Activated CD4-positive, alpha-beta T cell treated with anti-CD3 and anti-CD28 coated beads, Interleukin-2, amount 10 ng/mL, durations not matched to agents 24 days and 14 days (primary cell): ENCODE results near the gene MS4A5. TPM values are rescaled to one million over a fixed set of nuclear protein-coding genes. Genes with fewer than 3 reads are reported as not detected.

Experiments used
- DNase-seq: peaks from one replicate; pipeline ENCODE4 v3.0.0; 2022
- H3K27ac Mint-ChIP-seq: one replicate; pipeline ENCODE4 v1.8.0; 2022; ENCODE audit warnings: mild to moderate bottlenecking, mixed read lengths
- H3K27me3 Mint-ChIP-seq: one replicate; pipeline ENCODE4 v1.8.0; 2022; ENCODE audit warnings: mixed read lengths
- H3K36me3 Mint-ChIP-seq: one replicate; pipeline ENCODE4 v1.8.0; 2022; ENCODE audit warnings: low read depth, mild to moderate bottlenecking, mixed read lengths
- H3K4me1 Mint-ChIP-seq: one replicate; pipeline ENCODE4 v1.8.0; 2021; ENCODE audit warnings: mixed read lengths
- H3K4me3 Mint-ChIP-seq: one replicate; pipeline ENCODE4 v1.8.0; 2022; ENCODE audit warnings: mild to moderate bottlenecking, moderate library complexity, mixed read lengths
- H3K9me3 Mint-ChIP-seq: one replicate; pipeline ENCODE4 v1.8.0; 2021; ENCODE audit warnings: mixed read lengths
- intact Hi-C: fragments of 100-400 bp; cut with micrococcal nuclease; formaldehyde crosslinking; loops from one replicate; pipeline ENCODE4 v1.15.1; 2023
- total RNA-seq: library from RNA; stranded (reverse); gene quantifications from 2 replicates; pipeline ENCODE4 v1.2.3, GENCODE V29; 2022

Gene MS4A5, protein sequence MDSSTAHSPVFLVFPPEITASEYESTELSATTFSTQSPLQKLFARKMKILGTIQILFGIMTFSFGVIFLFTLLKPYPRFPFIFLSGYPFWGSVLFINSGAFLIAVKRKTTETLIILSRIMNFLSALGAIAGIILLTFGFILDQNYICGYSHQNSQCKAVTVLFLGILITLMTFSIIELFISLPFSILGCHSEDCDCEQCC
- not detected in 2 replicates for total RNA-seq

- no peaks in the 10 kb centered on the region for H3K9me3 Mint-ChIP-seq
- intact Hi-C loops = no loop called here
These were observed at the start of gene MS4A5 for GRCh38 chr11:60429272-60429671. Gene MS4A5 (plus strand): TSS chr11:60429572. CDS start chr11:60429675, 103 bp downstream.

GRCh38 chr11:60389279-60389910 is 40.0 kb upstream of the MS4A5 start:
- Mint-ChIP-seq H3K4me1 (no peaks in the 10 kb centered on the region), H3K27ac (no peak overlapping the region), H3K27me3 (no peaks in the 10 kb centered on the region), H3K36me3 (no peaks in the 10 kb centered on the region), H3K9me3 (no peaks in the 10 kb centered on the region), H3K4me3 (no peak overlapping the region)
- DNase-seq = no peak
- intact Hi-C loops = no loop called here

More at GRCh38 chr11:60429272-60429671, at the start of gene MS4A5:
- DNase-seq = peak; percentile 34
- H3K4me3 Mint-ChIP-seq = no peak within 1 kb of the TSS
- no peaks in the 10 kb centered on the region for H3K4me1 Mint-ChIP-seq
- H3K36me3 Mint-ChIP-seq = no peaks in the 10 kb centered on the region
- H3K27ac Mint-ChIP-seq = no peak within 1 kb of the TSS
- peaks cover 24% of the 10 kb centered on the region for H3K27me3 Mint-ChIP-seq

DNA sequence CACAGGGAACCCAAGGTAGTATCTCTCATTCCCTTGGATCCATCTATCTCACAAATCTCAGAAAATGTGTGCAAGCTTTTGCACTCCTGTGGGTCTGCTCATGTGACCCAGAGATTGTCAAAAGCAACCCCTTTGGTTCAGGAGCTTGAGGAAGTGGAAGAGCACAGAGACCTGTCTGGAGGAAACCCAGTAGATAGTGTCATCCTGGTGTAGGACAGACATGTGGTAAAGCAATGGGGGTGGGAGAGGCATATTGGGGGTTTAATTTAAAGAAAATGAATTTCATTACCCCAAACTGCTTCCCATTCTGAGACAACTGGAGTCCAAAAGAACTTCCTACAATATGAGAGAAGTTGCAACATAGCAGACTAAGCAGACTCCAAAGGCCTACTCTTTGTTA is 39.0 kb upstream of the MS4A5 start:
- no peaks in the 10 kb centered on the region for H3K27me3 Mint-ChIP-seq
- intact Hi-C loops = no loop called here
- no peaks in the 10 kb centered on the region for H3K9me3 Mint-ChIP-seq
- no peaks in the 10 kb centered on the region for H3K36me3 Mint-ChIP-seq
- no peak overlapping the region for H3K27ac Mint-ChIP-seq
- no peaks in the 10 kb centered on the region for H3K4me1 Mint-ChIP-seq
- no peak for DNase-seq
- H3K4me3 Mint-ChIP-seq = no peak overlapping the region

DNA sequence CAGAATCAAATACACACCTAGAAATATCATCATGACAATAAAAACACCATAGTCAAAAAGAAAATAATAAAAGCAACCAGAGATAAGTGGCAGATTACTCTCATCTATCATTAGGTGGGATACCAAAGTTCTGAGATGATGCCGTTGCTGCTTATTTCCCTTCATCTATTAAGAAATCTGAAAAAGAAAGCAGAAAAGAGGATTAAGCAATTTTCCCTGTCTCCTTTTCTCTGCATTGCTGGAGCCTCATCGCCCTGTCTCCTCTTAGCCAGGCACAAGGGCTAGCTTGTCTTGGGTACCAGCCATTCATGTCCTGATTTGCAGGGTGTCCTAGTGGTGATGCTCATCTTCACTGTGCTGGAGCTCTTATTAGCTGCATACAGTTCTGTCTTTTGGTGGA is 37.0 kb upstream of the MS4A5 start:
- Mint-ChIP-seq H3K4me3 (no peak overlapping the region), H3K27me3 (peaks cover 2% of the 10 kb centered on the region), H3K9me3 (no peaks in the 10 kb centered on the region), H3K36me3 (no peaks in the 10 kb centered on the region), H3K4me1 (no peaks in the 10 kb centered on the region), H3K27ac (no peak overlapping the region)
- intact Hi-C loops = no loop called here
- DNase-seq = no peak

GRCh38 chr11:60393016-60393415 is 36.4 kb upstream of the MS4A5 start:
- H3K36me3 Mint-ChIP-seq = no peaks in the 10 kb centered on the region
- H3K4me3 Mint-ChIP-seq = no peak overlapping the region
- intact Hi-C loops = no loop called here
- H3K9me3 Mint-ChIP-seq = no peaks in the 10 kb centered on the region
- H3K27me3 Mint-ChIP-seq = peaks cover 3% of the 10 kb centered on the region
- H3K4me1 Mint-ChIP-seq = no peaks in the 10 kb centered on the region
- no peak for DNase-seq
- H3K27ac Mint-ChIP-seq = no peak overlapping the region

DNA sequence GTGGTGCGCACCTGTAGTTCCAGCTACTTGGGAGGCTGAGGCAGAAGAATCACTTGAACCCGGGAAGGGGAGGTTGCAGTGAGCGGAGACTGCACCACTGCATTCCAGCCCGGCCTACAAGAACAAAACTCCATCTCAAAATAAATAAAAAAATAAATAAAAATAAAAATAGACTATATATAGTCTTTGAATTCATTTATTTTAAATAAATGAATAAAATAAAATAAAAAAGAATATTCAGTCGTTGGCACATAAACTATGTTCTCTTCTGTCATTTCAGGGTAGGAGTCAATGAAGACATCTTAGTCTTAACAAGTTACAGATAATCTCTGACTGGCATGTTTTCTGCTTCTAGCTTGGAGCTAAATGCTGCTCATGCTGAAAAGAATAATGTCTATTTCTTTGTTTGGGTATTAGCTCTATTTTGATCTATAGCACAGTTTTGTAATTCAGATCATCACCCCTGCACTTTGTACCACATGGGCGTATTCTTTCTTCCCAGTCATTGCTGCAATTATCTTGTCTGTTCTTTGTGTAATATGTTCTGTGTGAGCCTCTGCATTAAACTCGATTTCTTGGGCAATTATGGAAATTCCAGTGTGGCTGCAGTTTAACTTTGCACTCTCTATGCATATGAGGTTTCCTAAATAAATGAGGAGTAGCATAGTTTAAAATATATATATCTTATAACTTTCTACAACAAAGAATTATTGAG is 34.5 kb upstream of the MS4A5 start:
- no peaks in the 10 kb centered on the region for H3K9me3 Mint-ChIP-seq
- intact Hi-C loops = no loop called here
- no peak for DNase-seq
- peaks cover 3% of the 10 kb centered on the region for H3K27me3 Mint-ChIP-seq
- H3K4me3 Mint-ChIP-seq = no peak overlapping the region
- H3K27ac Mint-ChIP-seq = no peak overlapping the region
- no peaks in the 10 kb centered on the region for H3K36me3 Mint-ChIP-seq
- H3K4me1 Mint-ChIP-seq = no peaks in the 10 kb centered on the region

DNA sequence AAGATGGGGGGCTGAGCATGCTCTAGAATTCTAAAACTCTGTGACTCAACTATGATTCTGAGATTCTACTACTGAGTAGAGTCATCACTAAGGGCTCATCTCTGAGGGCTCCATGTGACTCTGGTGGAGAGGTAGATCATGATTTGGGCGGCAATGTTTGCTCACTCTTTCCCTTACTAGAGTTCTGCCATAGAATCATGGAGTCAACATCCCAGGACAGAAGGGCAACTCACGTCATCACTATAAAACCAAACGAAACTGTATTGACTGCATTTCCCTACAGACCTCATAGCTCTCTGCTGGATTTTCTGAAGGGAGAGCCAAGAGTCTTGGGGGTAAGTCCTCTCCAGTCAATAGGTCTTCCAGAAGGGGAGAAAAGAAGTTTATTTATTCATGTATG is 33.0 kb upstream of the MS4A5 start, which contains the start of gene MS4A14:
MS4A14 (plus strand) TSS at position 78 of the 400 bp plus-strand sequence; CDS start at position 198, 120 bp downstream.
- Mint-ChIP-seq H3K9me3 (no peaks in the 10 kb centered on the region), H3K4me1 (no peaks in the 10 kb centered on the region), H3K27ac (no peak within 1 kb of the TSS), H3K36me3 (no peaks in the 10 kb centered on the region), H3K27me3 (peaks cover 3% of the 10 kb centered on the region), H3K4me3 (no peak within 1 kb of the TSS)
- no peak for DNase-seq
- intact Hi-C loops = no loop called here

DNA sequence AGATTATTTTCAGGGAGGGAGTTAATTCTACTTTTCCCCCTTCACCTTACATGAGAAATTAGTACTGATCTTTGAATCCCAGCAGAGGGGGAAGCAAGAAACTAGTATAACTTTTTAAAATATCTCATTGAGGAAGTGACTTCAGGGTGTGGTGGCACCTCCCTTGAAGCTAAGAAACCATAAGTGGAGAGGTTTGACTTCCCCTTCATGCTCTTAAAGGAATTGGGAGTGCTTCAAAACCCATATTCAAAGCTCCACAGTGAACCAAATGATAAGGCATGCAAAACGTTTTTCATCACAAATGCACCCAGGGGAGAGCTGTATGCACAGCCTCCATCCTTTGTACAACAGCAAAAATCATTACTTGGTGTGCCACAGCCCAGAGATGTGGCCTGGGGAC is 32.6 kb upstream of the MS4A5 start:
- no peak for DNase-seq
- no peaks in the 10 kb centered on the region for H3K9me3 Mint-ChIP-seq
- no peak overlapping the region for H3K27ac Mint-ChIP-seq
- H3K4me1 Mint-ChIP-seq = no peaks in the 10 kb centered on the region
- H3K36me3 Mint-ChIP-seq = no peaks in the 10 kb centered on the region
- no peak overlapping the region for H3K4me3 Mint-ChIP-seq
- H3K27me3 Mint-ChIP-seq = peaks cover 3% of the 10 kb centered on the region
- intact Hi-C loops = no loop called here

DNA sequence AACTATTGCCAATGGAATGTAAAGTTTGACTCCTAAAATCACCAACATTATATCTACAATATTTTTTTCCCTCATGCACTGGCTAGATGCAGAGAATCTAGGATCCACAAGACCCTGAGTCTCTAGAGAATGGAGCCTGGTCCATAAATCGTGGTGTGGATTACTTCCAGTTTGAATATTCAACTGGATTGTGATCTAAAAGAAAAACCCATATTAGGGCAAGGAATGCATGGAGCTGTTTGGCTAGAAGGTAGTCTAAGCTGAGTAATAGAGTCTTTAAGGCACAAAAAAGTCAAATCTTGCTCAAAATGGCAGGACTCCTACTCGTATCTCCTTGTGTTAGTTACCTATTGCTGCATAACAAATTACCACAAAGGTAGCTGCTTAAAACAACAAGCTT is 9.4 kb upstream of the MS4A5 start:
- Mint-ChIP-seq H3K27ac (no peak overlapping the region), H3K27me3 (peaks cover 3% of the 10 kb centered on the region), H3K4me3 (no peak overlapping the region), H3K36me3 (no peaks in the 10 kb centered on the region), H3K9me3 (no peaks in the 10 kb centered on the region), H3K4me1 (no peaks in the 10 kb centered on the region)
- intact Hi-C loops = no loop called here
- no peak for DNase-seq

- intact Hi-C loops = no loop called here
- Mint-ChIP-seq H3K36me3 (no peaks in the 10 kb centered on the region), H3K9me3 (no peaks in the 10 kb centered on the region), H3K27ac (no peak overlapping the region), H3K4me1 (no peaks in the 10 kb centered on the region), H3K27me3 (peaks cover 6% of the 10 kb centered on the region), H3K4me3 (no peak overlapping the region)
- no peak for DNase-seq
These were observed 6.8 kb upstream of the MS4A5 start for GRCh38 chr11:60422609-60423008.

- intact Hi-C loops = no loop called here
- no peaks in the 10 kb centered on the region for H3K36me3 Mint-ChIP-seq
- no peaks in the 10 kb centered on the region for H3K4me1 Mint-ChIP-seq
- peaks cover 17% of the 10 kb centered on the region for H3K27me3 Mint-ChIP-seq
- no peak overlapping the region for H3K27ac Mint-ChIP-seq
- peak; percentile 45 for DNase-seq
- no peak overlapping the region for H3K4me3 Mint-ChIP-seq
- no peaks in the 10 kb centered on the region for H3K9me3 Mint-ChIP-seq
These were observed 855 bp upstream of the MS4A5 start for GRCh38 chr11:60428517-60428916.

GRCh38 chr11:60431251-60431650 is 1.9 kb downstream of the MS4A5 start:
- intact Hi-C loops = no loop called here
- H3K9me3 Mint-ChIP-seq = no peaks in the 10 kb centered on the region
- no peaks in the 10 kb centered on the region for H3K4me1 Mint-ChIP-seq
- no peak overlapping the region for H3K4me3 Mint-ChIP-seq
- H3K27me3 Mint-ChIP-seq = peaks cover 20% of the 10 kb centered on the region
- no peaks in the 10 kb centered on the region for H3K36me3 Mint-ChIP-seq
- no peak overlapping the region for H3K27ac Mint-ChIP-seq
- peak; percentile 19 for DNase-seq

- H3K4me3 Mint-ChIP-seq = no peak overlapping the region
- no peaks in the 10 kb centered on the region for H3K36me3 Mint-ChIP-seq
- H3K9me3 Mint-ChIP-seq = no peaks in the 10 kb centered on the region
- H3K27me3 Mint-ChIP-seq = peaks cover 19% of the 10 kb centered on the region
- intact Hi-C loops = no loop called here
- H3K4me1 Mint-ChIP-seq = no peaks in the 10 kb centered on the region
- no peak overlapping the region for H3K27ac Mint-ChIP-seq
- no peak for DNase-seq
These were observed 4.0 kb downstream of the MS4A5 start for GRCh38 chr11:60433401-60433800.

DNA sequence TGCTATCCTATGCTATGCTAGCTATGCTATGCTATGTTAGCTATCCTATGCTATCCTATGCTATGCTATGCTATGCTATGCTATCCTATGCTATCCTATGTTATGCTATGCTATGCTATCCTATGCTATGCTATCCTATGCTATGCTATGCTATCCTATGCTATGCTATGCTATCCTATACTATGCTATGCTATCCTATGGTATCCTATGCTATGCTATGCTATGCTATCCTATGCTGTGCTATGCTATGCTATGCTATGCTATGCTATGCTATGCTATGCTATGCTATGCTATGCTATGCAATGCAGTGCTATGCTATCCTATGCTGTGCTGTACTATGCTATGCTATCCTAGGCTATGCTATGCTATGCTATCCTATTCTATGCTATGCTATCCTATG is 17.7 kb downstream of the MS4A5 start:
- no peaks in the 10 kb centered on the region for H3K9me3 Mint-ChIP-seq
- H3K4me1 Mint-ChIP-seq = peaks cover 14% of the 10 kb centered on the region
- intact Hi-C loops = no loop called here
- no peaks in the 10 kb centered on the region for H3K27me3 Mint-ChIP-seq
- no peak overlapping the region for H3K4me3 Mint-ChIP-seq
- peak; percentile 43 for DNase-seq
- no peaks in the 10 kb centered on the region for H3K36me3 Mint-ChIP-seq
- no peak overlapping the region for H3K27ac Mint-ChIP-seq
